Endothelial cell of umbilical vein (primary cell): ENCODE data around the gene ST6GALNAC6. TPM values are rescaled to one million over a fixed set of nuclear protein-coding genes. Genes with fewer than 3 reads are reported as not detected.

ENCODE experiments used
- BruUV-seq: library from RNA; stranded (reverse); fragments of 400-500 nt; replicated peaks from 2 replicates; lab custom pipeline; 2021; lab: Mats Ljungman, UMichigan
- CTCF ChIA-PET: fragments of 300-600, 350-600 bp; sonication (Branson Sonifier 250); formaldehyde crosslinking; loops from one replicate; lab custom pipeline; 2021; ENCODE audit warnings: antibody characterized with exemption, inconsistent platforms; lab: Charles Lee
- POLR2A ChIA-PET: fragments of 300-600, 350-600 bp; sonication (Branson Sonifier 250); formaldehyde crosslinking; loops from one replicate; lab custom pipeline; 2021; ENCODE audit warnings: antibody characterized with exemption, inconsistent platforms; lab: Charles Lee
- DNase-seq: peaks from one replicate; pipeline ENCODE4 v3.0.0-alpha.2; 2011; ENCODE audit warnings: low read depth, low spot score
- FAIRE-seq: peaks from 2 replicates; lab custom pipeline; 2011; peaks lifted over from hg19 to GRCh38; lab: Jason Lieb, UNC
- H2AFZ ChIP-seq: 2 replicates; pipeline ENCODE4 v1.6.0; 2012; ENCODE audit warnings: low read depth, low read length, control low read depth, inconsistent platforms
- H3K27ac ChIP-seq: 2 replicates; pipeline ENCODE4 v1.5.1; 2011; ENCODE audit warnings: low read depth, mild to moderate bottlenecking, control low read depth, low read length, moderate library complexity; ENCODE audit not compliant: insufficient read depth
- H3K27me3 ChIP-seq, 2 experiments: 2 replicates each; pipeline versions ENCODE4 v1.6.0 to v1.6.1; 2011; ENCODE audit warnings: low read length in 2 of 2, mixed read lengths in 1 of 2; ENCODE audit not compliant: control insufficient read depth in 2 of 2, insufficient read depth in 2 of 2
- H3K36me3 ChIP-seq, 2 experiments: 2 replicates in 1 of 2; 3 replicates in 1 of 2; pipeline ENCODE4 v1.5.1; 2011; ENCODE audit warnings: low read length in 2 of 2, mild to moderate bottlenecking in 1 of 2, moderate library complexity in 1 of 2; ENCODE audit not compliant: control insufficient read depth in 2 of 2, insufficient read depth in 2 of 2; ENCODE audit errors: extremely low read depth in 1 of 2
- H3K4me1 ChIP-seq: 3 replicates; pipeline ENCODE4 v1.5.1; 2011; ENCODE audit warnings: mild to moderate bottlenecking, low read length; ENCODE audit not compliant: control insufficient read depth, insufficient read depth; ENCODE audit errors: extremely low read depth
- H3K4me2 ChIP-seq: 2 replicates; pipeline ENCODE4 v1.6.1; 2011; ENCODE audit warnings: low read length, control low read depth, mixed read lengths; ENCODE audit not compliant: insufficient read depth
- H3K4me3 ChIP-seq, 3 experiments: fragments of 200-600 bp in 1 of 3; sonication (generic), shearing (Covaris generic) in 1 of 3; replicated peaks in 1 of 3; 2 replicates each; pipeline ENCODE4 v1.5.1; 2011 to 2016; ENCODE audit warnings: control low read depth in 3 of 3, low read length in 3 of 3, mild to moderate bottlenecking in 2 of 3, inconsistent platforms in 1 of 3, low read depth in 1 of 3, moderate library complexity in 1 of 3; ENCODE audit not compliant: insufficient read depth in 1 of 3
- H3K79me2 ChIP-seq: 2 replicates; pipeline ENCODE4 v1.6.0; 2012; ENCODE audit warnings: low read length, inconsistent platforms; ENCODE audit not compliant: control insufficient read depth, insufficient read depth
- H3K9ac ChIP-seq: replicated peaks from 2 replicates; pipeline ENCODE3; 2011; ENCODE audit warnings: low read length, control low read depth; ENCODE audit not compliant: insufficient read depth; ENCODE audit errors: extremely low read depth
- H3K9me1 ChIP-seq: replicated peaks from 3 replicates; pipeline ENCODE4 v1.6.0; 2011; ENCODE audit warnings: mild to moderate bottlenecking, low read length; ENCODE audit not compliant: control insufficient read depth, insufficient read depth; ENCODE audit errors: extremely low read depth
- H3K9me3 ChIP-seq: replicated peaks from 2 replicates; pipeline ENCODE4 v1.5.1; 2012; ENCODE audit warnings: low read length, inconsistent platforms; ENCODE audit not compliant: control insufficient read depth, insufficient read depth
- H4K20me1 ChIP-seq: replicated peaks from 2 replicates; pipeline ENCODE3; 2011; ENCODE audit warnings: mild to moderate bottlenecking, low read length; ENCODE audit not compliant: control insufficient read depth, insufficient read depth; ENCODE audit errors: extremely low read depth
- CTCF ChIP-seq, 2 donors: IDR thresholded peaks; 1 replicate in 1 of 2; 2 replicates in 1 of 2; pipeline ENCODE4 v1.5.1; 2011; ENCODE audit warnings: low read length in 2 of 2, mild to moderate bottlenecking in 2 of 2, moderate library complexity in 2 of 2, control low read depth in 1 of 2, inconsistent platforms in 1 of 2, low read depth in 1 of 2; ENCODE audit not compliant: insufficient read depth in 1 of 2; ENCODE audit errors: extremely low read depth in 1 of 2
- EZH2 ChIP-seq: IDR thresholded peaks from 2 replicates; pipeline ENCODE4 v1.6.1; 2012; ENCODE audit warnings: borderline replicate concordance, low read depth, mild to moderate bottlenecking, moderate library complexity, low read length, inconsistent platforms; ENCODE audit not compliant: severe bottlenecking
- FOS ChIP-seq: IDR thresholded peaks from 2 replicates; pipeline ENCODE4 v1.6.1; 2011; ENCODE audit warnings: mild to moderate bottlenecking, low read length, moderate library complexity, borderline replicate concordance; ENCODE audit not compliant: insufficient read depth
- GATA2 ChIP-seq: IDR thresholded peaks from 2 replicates; pipeline ENCODE4 v1.7.0; 2011; ENCODE audit warnings: low read depth, mild to moderate bottlenecking, moderate library complexity, mixed read lengths, low read length; ENCODE audit not compliant: insufficient read length, insufficient read depth
- JUN ChIP-seq: IDR thresholded peaks from 2 replicates; pipeline ENCODE4 v1.6.1; 2011; ENCODE audit warnings: borderline replicate concordance, low read depth; ENCODE audit not compliant: insufficient read length, insufficient read depth
- MYC ChIP-seq: IDR thresholded peaks from one replicate; pipeline ENCODE4 v1.6.1; 2011; ENCODE audit warnings: mild to moderate bottlenecking, low read depth, low read length
- POLR2A ChIP-seq: IDR thresholded peaks from 2 replicates; pipeline ENCODE4 v1.6.1; 2012; ENCODE audit warnings: low read depth, mild to moderate bottlenecking, control low read depth, low read length
- POLR2AphosphoS5 ChIP-seq: IDR thresholded peaks from 2 replicates; pipeline ENCODE4 v1.6.1; 2012; ENCODE audit warnings: low read depth, mild to moderate bottlenecking, control low read depth, low read length, moderate library complexity; ENCODE audit not compliant: insufficient read depth
- dilution Hi-C: fragments of 300-500 bp; cut with MboI; formaldehyde crosslinking; loops from one replicate; pipeline ENCODE4 v1.15.0; 2019; ENCODE audit warnings: low sequenced_read_pairs; ENCODE audit not compliant: extremely low pct_ligation_motif_present
- intact Hi-C: fragments of 100-400 bp; cut with micrococcal nuclease; formaldehyde crosslinking; loops from one replicate; pipeline ENCODE4 v1.10.0; 2022
- polyA plus RNA-seq, 4 experiments: library from polyadenylated mRNA; depleted of rRNA in 3 of 4; stranded (reverse) in 3 of 4; unstranded in 1 of 4; fragments of >200 nt; gene quantifications; 2 replicates each; pipeline versions ENCODE4 v1.2.1 to v1.2.3, GENCODE V29; 2011 to 2012; ENCODE audit warnings: missing spikeins in 1 of 4
- total RNA-seq: library from RNA; stranded (reverse); gene quantifications from 2 replicates; pipeline ENCODE4 v1.2.3, GENCODE V29; 2021
- TF ChIP-seq, protein P1 (sequence below): IDR thresholded peaks from 2 replicates; pipeline ENCODE4 v1.6.1; 2011; ENCODE audit not compliant: insufficient read depth, insufficient read length

Gene ST6GALNAC6
- total and polyA plus RNA-seq, 2 donors (not counting 3 experiments of a cell fraction or from before 2014, with no cell fraction given), result 43.0 to 78.9 TPM

- H3K79me2 ChIP-seq, result no peaks in the 10 kb centered on the region
- POLR2A ChIA-PET, result no interaction called here
- intact Hi-C loops, result no loop called here
These were observed 9.3 kb downstream of the ST6GALNAC6 start for GRCh38 chr9:127890053-127890452.

More at GRCh38 chr9:127890053-127890452, 9.3 kb downstream of the ST6GALNAC6 start:
- DNase-seq (no peak), FAIRE-seq (no peak)
- H3K9ac ChIP-seq, result no peak overlapping the region
- no peaks in the 10 kb centered on the region for H3K4me1 ChIP-seq
- no peaks in the 10 kb centered on the region for H3K27me3 ChIP-seq
- H3K27ac ChIP-seq, result no peak overlapping the region
- H3K9me3 ChIP-seq, result no peaks in the 10 kb centered on the region
- TF ChIP-seq GATA2 (no peak), CTCF (IDR thresholded peaks at IDR 0.05; ENCODE audit: extremely low read depth in 1 of 2, insufficient read depth in 1 of 2, low read depth in 1 of 2, low read length in 2 of 2) (no peak), EZH2 (no peak), FOS (no peak), POLR2AphosphoS5 (no peak), MYC (no peak), POLR2A (no peak), JUN (no peak)
- TF ChIP-seq, protein P1, sequence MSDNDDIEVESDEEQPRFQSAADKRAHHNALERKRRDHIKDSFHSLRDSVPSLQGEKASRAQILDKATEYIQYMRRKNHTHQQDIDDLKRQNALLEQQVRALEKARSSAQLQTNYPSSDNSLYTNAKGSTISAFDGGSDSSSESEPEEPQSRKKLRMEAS, result no peak
- no peak overlapping the region for H2AFZ ChIP-seq
- H3K4me3 ChIP-seq, result no peak overlapping the region
- dilution Hi-C loops, result no loop called here
- no peak overlapping the region for H3K4me2 ChIP-seq
- no TSS peak for BruUV-seq
- no peaks in the 10 kb centered on the region for H3K9me1 ChIP-seq
- CTCF ChIA-PET, result interaction anchor here (1.4 to 1.7 kb wide), 2 partner anchors 8 to 20 kb away, joined by 5 to 6 read pairs; no protein-coding TSS in a partner anchor
- no peaks in the 10 kb centered on the region for H4K20me1 ChIP-seq
- peaks cover 15 to 49% of the 10 kb centered on the region in 2 experiments for H3K36me3 ChIP-seq
